NCI-H2081 (cell line): ENCODE results near the gene HSF4.

Source experiments
- DNase-seq, 2 experiments: peaks; one replicate each; lab custom pipeline; 2025; lab: John Stamatoyannopoulos, UW

Gene HSF4

DNA sequence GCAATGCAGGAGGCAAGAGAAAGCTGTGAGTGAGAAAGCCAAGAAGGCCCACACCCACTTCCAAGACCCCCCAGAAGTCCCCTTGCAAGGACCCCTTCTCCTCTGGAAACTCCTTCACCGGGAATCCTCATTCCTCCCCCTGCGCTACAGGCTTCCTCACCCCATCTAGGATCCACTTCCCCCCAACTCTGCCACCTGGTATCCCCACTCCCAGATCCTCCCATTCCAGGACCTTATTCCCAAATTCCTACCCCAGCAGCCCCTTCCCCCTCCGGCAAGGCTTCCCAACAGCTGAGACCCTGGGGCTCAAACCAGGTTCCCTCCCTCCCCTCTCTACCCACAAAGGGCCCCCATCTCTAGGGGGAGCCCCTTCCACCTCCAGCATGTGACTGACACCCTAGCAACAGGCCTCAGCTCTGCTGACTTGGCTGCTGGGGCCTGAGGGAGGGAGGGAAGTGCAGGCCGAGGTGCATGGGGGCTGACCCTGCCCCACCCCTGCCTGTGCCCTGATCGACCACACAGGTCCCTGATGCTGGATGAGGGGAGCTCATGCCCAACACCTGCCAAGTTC is 2.1 kb downstream of the HSF4 start:
- no peak for DNase-seq

DNA sequence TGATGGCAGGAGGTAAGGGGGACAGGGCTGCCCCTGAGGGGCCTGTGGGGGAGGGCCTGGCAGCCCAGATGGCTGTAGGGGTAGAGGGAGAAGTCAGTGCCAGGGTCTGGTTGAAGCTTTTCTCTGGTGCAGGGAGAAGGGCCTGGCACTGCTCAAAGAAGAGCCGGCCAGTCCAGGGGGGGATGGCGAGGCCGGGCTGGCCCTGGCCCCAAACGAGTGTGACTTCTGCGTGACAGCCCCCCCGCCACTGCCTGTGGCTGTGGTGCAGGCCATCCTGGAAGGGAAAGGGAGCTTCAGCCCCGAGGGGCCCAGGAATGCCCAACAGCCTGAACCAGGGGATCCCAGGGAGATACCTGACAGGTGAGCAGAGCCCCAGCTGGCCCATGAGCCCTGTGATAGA is 3.0 kb downstream of the HSF4 start:
- DNase-seq = no peak

DNA sequence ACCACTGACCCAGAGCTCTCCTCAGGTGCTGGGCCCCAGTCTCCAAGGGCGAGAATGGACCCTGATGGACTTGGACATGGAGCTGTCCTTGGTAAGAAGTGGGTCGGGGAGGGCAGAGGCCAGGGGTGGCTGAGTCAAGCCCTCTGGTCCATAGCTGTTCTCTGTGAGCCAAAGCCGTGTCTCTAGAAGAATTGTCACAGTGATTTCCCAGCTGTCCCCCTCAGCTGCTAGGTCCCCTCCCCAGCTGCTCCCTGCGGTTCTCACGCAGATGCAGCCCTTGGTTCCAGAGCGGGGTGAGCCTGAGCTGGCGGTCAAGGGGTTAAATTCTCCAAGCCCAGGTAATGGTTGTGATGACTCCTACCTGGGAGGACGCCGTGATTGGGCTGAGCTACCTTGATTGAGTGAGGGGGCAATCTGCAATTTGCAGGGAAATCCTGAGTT is 4.5 kb downstream of the HSF4 start:
- DNase-seq = no peak

DNA sequence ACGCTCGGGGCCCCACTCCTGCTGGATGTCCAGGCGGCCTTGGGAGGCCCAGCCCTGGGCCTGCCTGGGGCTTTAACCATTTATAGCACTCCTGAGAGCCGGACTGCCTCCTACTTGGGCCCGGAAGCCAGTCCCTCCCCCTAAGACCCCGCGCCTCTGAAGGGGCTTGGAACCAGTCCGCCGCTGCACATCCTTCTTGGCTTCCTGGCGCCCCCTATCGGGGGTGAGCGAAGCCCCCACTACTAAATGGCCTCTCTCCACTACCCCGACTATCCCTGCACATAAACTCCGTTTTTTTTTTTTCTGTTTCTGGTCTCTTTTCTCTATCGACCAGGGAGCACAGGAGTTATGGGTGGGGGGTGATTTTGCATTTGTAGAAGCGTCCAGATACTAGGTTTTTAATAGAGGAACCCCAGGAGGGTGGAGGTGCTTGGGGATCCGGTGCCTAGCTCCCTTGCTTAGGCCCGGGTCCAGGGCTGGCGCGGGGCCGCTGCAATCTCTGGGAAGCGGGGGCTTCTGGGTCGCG is 5.2 kb downstream of the HSF4 start:
- DNase-seq = no peak

DNA sequence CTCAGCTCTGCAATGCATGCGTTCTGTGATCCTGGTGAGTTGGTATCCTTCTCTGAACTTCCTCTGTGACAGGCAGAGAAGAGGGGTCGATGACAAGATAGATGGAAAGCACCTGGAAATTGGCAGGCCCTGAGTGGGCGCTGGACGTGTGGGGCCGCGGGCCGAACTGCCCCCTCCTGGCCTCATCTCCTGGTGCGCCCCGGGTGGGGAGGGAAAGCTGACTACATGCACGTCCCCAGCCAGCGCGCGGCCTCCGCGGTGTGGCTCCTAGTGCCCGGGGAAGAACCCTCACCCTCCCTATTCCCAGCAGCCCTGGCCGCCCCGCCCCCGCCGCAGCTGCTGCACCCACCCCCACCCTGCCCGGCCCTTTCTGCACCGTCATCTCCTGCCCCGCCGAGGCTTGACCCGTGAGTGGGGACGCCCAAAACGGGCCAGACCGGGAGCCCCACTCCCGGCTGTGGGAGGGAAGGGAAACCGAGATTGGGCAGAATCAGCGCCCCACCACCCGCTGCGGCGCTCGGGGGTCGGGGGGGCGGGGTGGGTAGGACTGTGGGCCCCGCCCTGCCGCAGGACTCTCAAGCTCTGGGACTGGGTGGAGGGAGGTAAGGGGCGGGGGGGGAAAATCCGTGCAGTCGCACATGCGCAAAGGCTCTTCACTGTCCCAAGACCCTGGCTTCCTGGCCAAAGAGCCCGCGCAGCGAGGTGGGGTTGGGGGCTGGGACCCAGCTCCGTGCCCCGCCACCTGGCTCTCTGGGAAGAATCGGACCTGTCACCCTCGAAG is 5.8 kb downstream of the HSF4 start, which contains the start of gene NOL3:
TSS of gene NOL3 (plus strand) at position 371 of the 781 bp plus-strand sequence.
- peak; percentile 55 to 57 for DNase-seq

DNA sequence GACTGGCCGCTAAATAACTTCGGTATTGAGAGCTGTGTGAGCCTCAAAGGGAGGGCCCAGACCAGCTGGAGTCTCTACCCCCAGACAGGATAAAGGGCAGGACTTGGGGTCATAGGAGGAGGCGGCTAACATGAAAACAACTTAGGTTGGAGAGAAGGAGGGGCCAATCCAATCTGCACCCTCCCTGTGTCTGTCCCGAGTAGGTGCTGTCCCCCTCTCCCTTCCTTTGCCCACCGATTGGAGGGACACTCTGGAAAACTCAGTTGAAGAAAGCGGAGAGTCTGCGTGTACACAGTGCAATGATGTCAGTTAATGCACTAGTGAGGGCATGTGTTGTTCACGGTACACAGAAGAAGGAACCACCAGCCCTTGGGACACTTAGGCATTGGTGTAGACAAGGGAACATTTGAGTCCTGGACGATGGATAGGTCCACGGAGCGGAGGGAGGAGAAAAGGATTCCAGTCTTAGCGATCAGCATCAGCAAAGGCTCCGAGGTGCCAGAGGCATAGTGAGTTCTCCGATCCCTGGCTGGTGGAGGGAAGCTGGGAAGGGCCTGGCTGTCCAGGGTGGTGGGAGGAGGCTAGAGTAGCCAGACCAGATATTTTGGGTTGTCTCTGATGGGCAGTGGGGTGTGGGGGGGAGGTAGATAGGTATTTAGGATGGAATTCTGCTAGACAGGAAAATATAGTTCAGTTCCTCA is 6.6 kb downstream of the HSF4 start:
- no peak for DNase-seq

DNA sequence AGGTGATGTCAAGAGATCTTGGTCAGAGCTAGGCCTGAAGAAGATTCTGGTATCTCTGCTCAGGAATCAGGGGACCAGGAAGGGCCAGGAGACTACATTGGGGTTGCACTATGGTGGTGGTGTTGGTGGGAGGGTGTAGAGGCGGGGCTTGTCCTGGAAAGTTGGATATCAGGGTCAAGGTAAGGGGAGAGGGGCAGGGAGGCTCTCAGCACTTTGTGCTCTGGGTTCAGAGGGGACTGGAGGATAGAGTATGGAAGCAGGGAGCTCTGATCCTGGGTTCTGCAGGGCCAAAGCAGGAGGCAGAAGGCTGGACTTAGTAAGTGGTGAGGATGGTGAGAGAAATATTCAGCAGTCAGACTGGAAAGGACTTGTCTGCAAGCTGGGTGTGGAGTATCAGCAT is 8.8 kb downstream of the HSF4 start:
- DNase-seq = no peak

DNA sequence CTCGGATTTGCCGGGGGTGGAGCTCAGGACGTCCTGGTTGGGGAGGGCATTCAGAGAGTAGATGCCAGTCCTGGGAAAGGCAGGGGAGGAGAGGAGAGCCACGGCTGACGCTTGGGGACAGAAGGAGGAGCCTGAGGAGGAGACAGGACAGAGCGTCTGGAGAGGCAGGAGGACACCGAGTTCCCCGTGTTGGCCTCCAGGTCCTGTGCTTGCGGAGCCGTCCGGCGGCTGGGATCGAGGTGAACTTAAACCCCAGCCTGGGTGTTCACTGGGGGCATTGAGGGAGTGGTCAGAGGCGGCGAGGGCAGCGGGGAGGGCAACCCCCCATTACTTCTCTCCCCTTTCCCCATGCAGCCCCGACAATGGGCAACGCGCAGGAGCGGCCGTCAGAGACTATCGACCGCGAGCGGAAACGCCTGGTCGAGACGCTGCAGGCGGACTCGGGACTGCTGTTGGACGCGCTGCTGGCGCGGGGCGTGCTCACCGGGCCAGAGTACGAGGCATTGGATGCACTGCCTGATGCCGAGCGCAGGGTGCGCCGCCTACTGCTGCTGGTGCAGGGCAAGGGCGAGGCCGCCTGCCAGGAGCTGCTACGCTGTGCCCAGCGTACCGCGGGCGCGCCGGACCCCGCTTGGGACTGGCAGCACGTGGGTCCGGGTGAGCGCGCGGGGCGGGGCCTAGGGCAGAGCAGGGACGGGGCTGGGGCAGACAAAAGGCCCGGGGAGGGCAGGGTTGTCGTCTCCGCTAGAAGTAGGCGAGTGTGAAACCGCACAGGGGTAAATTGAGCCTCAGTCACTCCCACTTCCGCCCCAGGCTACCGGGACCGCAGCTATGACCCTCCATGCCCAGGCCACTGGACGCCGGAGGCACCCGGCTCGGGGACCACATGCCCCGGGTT is 9.5 kb downstream of the HSF4 start:
- DNase-seq = peak; percentile 68 to 86

DNA sequence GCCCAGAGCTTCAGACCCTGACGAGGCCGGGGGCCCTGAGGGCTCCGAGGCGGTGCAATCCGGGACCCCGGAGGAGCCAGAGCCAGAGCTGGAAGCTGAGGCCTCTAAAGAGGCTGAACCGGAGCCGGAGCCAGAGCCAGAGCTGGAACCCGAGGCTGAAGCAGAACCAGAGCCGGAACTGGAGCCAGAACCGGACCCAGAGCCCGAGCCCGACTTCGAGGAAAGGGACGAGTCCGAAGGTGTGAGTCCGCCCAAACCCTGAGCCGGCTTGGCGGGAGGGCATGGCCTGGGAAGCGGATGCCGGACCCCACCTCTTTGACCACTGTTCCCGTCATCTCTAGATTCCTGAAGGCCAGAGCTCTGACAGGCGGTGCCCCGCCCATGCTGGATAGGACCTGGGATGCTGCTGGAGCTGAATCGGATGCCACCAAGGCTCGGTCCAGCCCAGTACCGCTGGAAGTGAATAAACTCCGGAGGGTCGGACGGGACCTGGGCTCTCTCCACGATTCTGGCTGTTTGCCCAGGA is 10.2 kb downstream of the HSF4 start:
- DNase-seq = no peak

DNA sequence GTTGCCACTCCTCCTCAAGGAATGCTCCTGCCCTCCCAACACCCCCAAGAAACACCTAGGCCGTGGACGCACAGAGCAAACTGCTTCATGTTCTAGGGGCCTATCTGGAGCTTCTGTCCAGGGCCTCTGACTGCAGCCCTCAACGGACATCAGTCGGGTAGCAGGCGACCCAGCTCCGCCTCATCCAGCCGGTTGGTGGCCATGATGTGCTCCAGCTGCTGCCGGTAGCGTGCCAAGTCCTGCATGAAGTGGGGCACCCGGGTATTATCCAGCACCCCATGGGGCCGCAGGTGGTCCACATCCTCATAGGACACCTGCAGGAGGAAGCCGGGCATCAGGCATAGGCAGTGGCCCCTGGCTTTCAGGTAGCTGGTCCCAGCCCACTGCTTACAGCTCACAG is 12.1 kb downstream of the HSF4 start:
- DNase-seq = peak; percentile 59 to 71

DNA sequence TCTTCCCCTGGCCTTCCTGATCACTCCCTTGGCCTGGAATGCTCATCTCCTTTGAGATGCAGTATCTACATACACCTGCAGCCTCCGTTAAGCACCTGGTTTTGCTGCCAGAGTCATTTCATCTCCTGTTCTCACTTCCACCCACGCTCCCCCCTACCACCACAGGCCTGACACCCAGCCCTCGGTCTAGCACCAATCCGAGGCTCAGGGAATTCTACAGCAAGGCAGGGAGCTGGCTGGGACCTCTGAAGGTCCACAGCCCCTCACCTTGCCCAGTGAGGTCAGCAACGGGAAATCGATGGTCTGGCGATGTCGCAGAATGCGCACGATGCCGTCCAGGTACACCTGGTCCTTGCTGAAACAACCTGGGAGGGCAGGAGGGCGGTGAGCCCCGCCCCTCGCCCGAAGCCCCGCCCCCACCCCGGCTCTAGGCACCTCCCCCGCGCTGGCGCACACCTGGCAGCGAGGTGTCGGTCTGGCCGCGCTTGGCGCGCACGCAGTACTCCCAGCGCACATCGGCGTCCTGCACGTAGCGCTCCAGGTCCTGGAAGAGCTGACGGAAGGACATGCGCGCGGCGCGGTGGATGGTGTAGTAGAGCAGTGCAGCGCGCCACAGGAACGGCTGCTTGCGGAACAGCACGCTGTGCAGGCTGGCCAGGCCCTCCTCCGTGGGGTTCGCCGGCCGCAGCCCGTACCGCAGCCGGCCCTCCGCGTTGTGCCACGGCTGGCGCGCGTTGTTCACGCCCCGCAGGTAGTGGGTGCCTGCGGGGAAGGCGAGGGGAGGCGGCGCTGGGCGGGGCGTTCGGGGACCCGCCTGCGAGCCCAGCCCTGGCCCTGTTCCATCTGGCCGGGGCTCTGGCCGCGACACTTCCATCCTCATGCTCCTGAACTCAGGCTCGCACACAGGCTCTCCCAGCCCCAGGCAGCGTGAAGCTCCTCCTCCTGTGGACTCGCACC is 13.5 kb downstream of the HSF4 start:
- DNase-seq = peak; percentile 84 to 94

DNA sequence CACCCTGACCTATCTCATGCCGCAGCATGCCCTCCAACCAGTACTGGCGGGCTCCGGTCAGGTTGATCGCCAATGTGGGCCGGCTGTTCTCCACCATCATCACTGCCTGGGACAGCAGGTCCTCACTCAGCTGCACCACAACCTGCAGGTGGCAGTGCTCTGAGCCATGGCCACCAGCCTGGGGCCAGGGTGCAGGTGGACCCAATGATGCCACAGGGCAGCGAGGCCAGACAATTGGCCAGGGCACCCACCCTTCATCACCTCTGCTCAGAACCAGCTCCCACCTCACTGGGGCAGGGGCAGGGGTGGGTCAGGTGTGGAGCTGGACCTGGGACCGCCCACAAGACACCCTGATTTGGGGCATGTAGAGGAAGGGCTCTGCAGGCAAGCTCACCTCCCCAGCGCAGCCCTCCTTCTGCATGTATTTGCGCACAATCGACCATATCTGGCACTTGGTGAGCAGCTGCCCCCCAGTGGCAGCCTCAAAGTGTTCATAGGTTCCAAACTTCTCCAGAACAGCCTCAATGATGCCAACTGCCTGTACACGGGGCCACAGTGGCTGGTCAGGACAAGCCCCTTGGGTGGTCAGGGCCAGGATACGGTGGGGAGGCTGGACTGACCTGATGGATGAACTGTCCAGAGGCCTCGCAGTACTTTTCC is 15.0 kb downstream of the HSF4 start:
- peak in 1 of 2 experiments; percentile 25 for DNase-seq

DNA sequence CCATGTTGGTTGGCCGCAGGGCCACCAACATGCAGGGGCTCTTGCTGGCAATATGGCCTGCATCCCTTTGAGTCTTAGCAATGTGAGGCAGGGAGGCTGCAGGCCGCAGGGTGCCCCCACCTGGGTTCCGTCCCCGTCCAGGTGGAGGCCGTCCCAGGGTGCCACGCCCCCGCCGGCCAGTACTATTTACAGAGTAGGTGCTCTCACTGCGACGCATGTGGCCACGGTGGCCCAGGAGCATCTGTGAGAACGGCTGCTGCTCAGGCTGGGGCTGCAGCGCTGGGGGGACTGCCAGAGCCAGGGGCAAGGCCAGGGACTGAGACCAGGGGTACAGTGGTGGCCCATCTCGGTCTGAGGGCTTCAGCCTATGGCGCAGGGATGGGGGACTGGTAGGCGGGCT is 15.6 kb downstream of the HSF4 start:
- no peak for DNase-seq

DNA sequence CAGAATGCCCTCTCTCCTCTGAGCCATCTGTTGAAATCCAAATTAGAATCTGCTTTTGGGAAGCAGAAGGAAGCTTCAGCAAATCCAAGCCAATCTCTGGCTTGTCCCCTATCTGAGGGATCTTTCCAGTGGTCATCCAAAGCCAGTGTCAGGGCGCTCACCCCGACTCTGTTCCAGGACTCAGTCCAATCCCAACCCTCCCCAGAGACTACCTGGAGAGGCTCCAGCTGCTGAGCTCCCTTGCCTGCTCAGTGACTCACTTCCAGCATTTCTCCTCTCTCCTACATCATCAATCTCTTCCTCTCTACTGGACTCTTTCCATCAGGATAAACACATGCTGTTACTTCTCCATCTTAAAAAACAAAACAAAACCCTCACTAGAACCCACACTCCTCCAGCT is 16.8 kb downstream of the HSF4 start:
- no peak for DNase-seq

DNA sequence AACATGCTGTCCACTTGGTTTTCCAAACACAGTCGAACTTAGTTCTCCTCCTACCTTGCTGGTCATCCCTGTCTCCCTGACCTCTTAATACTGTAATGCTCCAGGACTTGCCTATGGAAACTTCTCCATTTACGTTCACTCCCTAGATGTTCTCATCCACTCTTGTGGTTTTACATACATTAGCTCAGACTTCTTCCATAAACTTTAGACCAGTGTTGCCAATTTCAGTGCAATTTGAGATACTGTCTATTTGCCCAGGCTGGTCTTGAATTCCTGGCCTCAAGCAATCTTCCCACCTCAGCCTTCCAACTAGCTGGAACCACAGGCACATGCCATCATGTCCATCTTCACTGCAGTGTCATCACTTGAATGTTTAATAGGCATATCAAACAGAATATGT is 17.7 kb downstream of the HSF4 start:
- no peak for DNase-seq

DNA sequence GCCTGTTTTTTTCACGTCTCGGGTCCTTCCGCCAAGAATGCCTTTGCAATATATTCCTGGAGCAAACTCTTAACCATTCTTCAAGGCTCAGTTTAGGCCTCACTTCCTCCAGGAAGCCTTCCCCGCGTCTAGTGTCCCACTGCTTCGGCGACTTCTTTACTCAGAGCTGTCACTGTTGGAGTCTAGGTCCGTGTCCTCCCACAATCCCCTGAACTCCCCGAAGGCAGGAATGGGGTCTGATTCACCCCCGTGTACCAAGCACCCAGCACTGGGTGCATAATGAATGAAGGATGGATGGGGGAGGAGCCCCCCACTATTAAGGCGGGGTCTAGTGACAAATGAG is 18.7 kb downstream of the HSF4 start:
- no peak for DNase-seq

DNA sequence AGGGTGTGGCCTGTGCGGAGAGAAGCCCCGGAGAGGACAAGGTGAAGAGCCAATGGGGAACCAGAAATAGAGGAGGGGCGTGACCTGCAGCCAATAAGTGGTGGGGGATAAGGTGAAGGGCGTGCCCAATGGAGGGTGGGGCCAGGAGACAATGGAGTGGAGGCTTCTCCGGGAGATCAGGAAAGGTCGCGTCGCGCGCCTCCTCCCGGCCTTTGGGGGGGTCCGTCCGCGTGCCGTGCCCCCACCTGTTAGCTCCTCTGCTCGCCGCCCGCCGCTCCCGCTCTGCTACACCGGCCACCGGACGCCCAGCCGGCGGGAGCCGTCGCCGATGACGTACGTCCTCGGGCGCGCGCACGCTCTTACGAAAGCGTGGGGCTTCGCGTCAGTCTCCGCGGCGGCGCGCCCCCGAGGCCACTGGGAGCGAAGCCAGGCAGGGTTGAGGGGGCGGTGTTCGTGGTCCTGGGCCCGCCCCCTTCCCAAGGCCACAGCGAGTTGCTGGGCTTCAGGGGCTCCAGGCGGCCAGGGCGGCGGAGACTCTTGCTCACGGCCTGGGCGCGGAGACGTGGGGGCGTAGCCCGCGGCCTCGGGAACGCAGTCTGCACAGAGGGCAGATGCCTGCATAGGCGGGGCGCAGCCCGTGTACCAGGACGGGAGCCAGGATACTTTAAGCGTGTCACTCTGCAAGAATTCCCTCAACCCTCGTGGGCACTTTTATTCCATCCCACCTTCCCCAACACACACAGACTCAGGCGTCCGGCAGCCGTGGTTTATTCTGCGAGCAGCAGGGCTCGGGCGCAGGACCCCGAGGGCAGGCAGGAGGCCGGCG is 19.3 kb downstream of the HSF4 start, which contains the start of gene MATCAP1:
TSS of gene MATCAP1 (minus strand) at position 337 of the 826 bp plus-strand sequence. CDS start 3,353 bp downstream, outside the sequence.
- DNase-seq = peak; percentile 92 to 95

DNA sequence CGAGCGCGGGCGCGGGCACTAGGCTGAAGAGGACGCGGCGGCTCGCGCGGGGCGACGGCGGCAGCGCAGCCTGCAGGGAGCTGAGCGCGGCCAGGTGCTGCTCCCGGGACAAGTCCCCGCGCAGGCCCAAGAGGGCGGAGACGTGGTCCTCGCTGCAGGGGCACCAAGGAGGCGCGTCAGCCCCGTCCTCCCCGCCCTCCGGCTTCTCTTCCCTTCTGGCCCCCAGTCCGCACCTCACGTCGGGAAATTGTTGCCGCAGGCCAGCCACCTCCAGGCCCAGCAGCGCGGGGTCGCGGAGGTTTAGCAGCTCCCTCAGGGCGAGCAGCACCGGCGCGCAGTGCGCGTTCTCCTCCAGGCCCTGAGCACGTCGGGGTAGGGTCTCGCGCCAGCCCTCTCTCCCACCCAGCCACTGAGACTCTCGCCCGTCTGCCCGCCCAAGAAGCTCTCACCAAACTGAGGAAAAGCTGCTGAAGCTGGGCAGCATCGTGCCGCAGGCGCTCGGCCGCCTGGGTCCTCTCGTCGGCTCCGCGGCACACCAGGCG is 20.0 kb downstream of the HSF4 start:
- peak; percentile 23 to 49 for DNase-seq
